HT1080 (cell line): Measurements from ENCODE around the gene FAM110D. TPM values are rescaled to one million over a fixed set of nuclear protein-coding genes. Genes with fewer than 3 reads are reported as not detected.

ENCODE experiments used
- DNase-seq: peaks from one replicate; pipeline ENCODE4 v3.0.0-alpha.2; 2015; ENCODE audit warnings: low read depth
- total RNA-seq: library from RNA; depleted of rRNA; stranded (reverse); fragments of >200 nt; shearing (Covaris generic); gene quantifications from 2 replicates; pipeline ENCODE4 v1.2.3, GENCODE V29; 2014

FAM110D gene
- total RNA-seq, 1 experiment from 2014 or later: 0.19 TPM

DNA sequence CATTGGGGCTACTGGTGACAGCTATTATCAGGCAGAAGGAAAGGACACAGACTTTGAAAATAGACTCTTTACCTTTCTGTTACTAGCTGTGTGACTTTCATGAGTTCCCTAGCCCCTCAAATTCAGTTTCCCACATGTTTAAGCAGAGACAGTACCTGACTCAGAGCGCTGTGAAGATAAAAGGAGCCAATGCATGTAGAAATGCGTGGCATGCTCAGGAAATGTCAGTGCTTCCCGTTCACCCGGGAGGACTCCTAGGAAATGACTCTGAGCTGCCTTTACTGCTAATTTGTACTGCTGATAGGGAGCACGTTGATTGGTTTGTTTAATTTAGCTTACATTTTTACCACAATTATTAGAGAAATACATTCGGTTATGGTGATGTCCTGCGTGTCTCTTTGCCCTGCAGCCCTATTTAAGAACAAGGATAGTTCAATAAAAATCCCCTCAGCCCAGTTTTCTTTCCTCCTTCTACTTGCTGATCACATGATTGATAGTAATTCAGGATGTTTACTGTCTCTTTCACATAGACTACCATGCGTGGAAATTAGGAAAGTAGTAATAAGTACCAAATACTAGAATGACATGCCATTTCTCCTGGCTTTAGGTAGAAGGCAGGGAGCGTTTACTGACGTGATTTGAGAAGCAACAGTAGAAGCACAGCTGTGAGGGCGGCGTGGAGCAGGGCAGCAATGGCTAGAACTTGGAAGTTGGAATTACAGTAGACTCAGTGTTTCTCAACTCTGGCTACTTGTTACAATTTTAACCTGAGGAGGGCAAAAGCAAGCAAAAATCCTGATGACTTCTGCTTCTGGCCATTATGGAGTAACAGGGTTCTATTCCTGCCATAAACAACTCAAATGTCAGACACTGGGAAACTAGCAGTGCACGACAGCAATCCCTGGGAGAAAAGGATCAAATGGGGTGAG lies 31.4 kb upstream of the FAM110D start:
- DNase-seq: no peak

DNA sequence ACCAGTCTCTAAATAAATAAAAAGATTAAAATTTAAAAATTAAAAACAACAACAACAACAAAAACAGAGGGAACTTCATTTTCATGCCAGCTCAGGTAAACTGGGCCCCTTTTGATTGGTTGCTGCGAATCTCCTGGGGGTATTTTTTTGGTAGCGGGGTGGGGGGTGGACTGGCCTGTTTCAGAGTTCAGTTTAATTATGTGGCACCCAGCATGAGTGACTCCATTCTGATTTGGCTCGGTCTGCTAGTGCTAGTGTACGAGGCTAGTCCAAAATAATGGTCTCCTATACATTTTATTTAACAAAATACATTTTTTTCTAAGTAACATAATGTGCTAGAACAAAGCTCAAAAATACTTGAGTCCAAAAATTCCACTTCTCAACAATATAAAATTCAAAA lies 29.1 kb upstream of the FAM110D start:
- DNase-seq: no peak

GRCh38 chr1:26130695-26131094 lies 28.2 kb upstream of the FAM110D start:
- DNase-seq: no peak

- DNase-seq: no peak
Measured at GRCh38 chr1:26132128-26132833, 26.6 kb upstream of the FAM110D start.

GRCh38 chr1:26132834-26133167 lies 26.1 kb upstream of the FAM110D start:
- DNase-seq: no peak

GRCh38 chr1:26134466-26134865 lies 24.4 kb upstream of the FAM110D start:
- no peak for DNase-seq

DNA sequence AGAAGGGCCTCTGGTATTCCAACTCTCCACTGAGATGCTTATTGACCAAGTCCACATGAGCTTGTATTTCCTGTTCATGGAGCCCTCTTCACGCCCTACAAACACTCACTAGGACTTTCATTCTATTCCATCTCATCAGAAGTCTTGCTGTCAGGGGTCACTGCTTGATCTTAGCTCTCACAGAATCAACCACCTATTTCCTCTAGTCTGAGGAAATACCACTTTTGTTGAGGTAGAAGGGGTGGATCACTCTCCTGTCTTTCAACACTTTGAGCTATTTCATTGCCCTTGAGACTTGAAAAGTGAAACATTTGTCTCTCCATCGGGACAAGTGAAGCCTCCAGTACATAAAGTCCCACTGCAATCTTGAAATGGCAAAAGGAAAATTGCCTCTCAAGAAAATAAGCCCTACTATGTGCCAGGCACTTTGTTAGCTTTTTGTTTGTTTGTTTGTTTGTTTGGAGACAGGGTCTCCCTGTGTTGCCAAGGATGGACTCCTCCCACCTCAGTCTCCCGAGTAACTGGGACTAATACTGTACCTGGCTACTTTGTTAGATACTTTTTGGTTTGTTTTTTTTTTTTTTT lies 19.8 kb upstream of the FAM110D start:
- DNase-seq: no peak

- DNase-seq: no peak
Measured at GRCh38 chr1:26142159-26142558, 16.7 kb upstream of the FAM110D start.

DNA sequence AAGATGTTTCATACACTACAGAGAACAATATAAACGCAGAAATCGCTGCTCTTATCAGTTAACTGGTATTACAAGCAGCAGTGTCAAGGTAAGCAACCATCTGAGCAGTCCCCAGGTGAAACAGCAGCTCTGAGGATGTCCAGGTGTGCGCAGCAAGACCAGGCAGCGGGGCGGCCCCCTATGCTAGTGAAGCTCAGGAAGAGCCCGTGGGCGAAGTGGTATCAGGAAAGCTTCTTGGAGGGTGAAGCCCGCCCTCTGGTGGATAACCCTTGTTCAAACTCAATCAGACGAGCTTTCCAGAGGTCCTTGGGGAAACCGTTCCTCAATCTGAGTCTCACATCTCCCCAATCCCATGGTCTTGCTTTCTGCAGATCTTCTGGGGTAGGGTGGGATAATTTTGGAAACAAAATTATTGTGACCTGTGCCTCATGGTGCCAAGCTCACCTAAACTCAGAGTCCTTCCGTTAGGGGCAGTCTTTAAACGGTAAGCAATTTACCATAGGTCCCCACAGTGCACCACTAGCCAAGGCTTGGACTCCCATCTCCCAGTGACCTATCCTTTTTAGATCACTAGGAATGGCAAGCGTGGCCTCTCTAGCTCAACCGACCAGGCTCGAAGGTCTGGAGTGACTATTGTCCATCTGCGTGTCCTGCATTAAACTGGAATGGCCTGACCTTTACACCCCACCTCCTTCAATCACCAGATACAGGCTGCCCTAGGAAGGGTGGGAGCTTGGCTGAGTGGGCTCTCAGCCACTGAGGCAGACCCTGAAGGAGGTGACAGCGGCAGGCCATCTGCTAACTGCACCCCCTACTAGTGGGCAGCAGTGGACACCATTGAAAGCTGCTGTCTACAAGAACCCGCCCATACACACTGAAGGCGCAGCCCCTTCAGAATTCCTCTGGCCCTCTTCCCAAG lies 13.6 kb upstream of the FAM110D start:
- peak; percentile 65 for DNase-seq

DNA sequence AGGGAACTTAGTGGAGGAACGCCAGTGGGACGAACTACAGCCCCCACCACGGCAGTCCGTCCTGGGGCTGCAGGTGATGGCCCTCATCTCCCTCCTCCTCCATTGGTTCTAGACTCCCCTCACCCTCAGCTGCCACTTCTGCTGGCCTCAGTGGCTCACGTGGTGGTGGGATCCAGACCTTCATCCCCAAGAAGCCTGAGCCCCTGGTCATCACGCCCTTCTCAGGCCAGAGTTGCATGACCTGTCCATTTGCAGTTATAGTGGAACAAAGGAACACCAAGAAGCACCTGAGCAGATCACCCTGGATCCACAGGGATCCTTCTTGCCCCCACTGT lies 13.0 kb upstream of the FAM110D start:
- DNase-seq: no peak

DNA sequence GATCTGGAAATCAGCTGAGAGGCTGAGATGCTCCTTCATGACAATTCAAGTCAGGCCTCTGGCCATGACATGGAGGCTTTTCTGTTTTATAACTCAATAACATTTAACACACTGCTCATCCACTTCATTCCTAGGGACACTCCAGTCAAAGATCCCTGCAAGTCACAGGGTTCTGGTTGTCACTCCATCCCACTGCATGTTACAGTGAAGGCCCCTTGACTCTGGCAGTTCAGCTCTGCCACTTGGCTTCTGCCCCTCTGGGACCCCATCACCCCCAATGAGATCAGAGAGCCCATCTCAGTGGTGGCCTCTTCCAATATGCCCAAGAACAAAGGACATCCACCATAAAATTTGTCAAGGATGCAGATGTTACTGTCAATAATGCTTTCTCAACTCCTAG lies 10.0 kb upstream of the FAM110D start:
- no peak for DNase-seq

GRCh38 chr1:26153966-26154532 lies 4.8 kb upstream of the FAM110D start:
- no peak for DNase-seq

- no peak for DNase-seq
Measured at GRCh38 chr1:26154750-26155149, 4.1 kb upstream of the FAM110D start.

- no peak for DNase-seq
Measured at GRCh38 chr1:26155370-26156284, 3.3 kb upstream of the FAM110D start.

DNA sequence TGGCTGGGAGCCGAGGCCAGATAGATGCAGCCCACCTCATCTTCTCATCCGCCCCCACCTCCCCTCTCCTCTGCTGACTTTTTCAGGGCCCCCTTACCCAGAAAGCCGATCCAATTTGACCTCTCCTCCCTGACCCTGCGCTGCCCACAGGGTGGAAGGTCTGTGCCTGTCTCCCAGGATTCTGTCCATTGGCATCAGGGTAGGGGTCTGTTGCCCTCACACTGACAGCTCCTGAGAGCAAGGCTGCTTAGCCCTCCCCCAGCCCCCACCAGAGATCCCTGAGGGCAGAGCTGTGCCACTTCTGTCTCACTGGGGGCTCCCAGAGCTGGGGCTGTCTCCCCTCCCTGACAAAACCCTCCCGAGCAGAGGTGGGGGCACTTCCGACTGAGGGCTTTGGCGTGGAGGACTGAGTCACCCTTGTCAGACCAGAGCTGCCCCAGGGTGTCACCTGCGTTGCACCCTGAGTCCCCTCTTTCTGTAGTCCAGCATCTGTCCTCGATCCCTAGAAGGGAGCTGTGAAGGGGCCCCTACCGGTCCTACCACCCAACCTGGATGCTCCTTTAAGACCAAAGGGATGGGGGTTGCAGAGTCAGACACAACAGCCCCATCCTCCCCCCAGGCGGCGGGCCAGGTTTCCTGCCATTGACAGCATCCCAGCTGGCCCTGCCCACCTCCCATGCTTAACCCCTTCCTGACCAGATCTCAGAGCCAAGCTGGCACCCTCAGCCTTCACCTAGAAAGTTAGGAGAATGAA lies 2.4 kb upstream of the FAM110D start:
- peak; percentile 50 for DNase-seq

GRCh38 chr1:26158271-26158907 lies 490 bp upstream of the FAM110D start:
- DNase-seq: no peak

- no peak for DNase-seq
Measured at GRCh38 chr1:26159743-26160039, 812 bp downstream of the FAM110D start.

- no peak for DNase-seq
Measured at GRCh38 chr1:26160527-26161414, 1.9 kb downstream of the FAM110D start.
